ENCODE data around the gene WWP2. TPM values are rescaled to one million over a fixed set of nuclear protein-coding genes. Genes with fewer than 3 reads are reported as not detected.

Gene WWP2
- total and polyA plus RNA-seq, 4 donors: 26.1 to 86.6 (median 43.4) TPM

DNA sequence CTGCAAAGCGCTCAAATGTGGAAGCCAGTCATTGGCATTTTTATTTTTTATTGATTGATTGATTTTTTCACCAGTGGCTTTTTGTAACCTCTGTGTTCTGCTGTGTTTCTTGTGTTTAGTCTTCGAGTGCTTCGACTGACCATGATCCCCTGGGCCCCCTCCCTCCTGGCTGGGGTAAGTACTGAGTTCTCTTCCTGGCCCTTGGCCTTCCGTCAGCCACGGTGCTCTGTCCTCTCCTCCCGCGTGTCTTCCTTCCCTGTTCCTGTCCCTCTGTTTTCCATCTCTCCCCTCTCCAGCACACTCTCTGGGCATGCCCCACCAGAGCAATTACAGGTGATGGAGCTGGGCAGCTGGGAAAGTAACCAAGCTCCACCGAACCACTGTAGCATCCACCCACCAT is 163.2 kb downstream of the WWP2 start:
- Histone ChIP-seq H3K4me3 (peak overlapping the region; percentile 14), H3K36me3 (ENCODE audit: control insufficient read depth in 4 of 4, insufficient read depth in 4 of 4, low read length in 4 of 4) (peaks cover 0 to 15% (median 0%) of the 10 kb centered on the region in 4 donors), H3K9ac (ENCODE audit: insufficient read depth in 1 of 2, low read length in 2 of 2) (peak overlapping the region; percentile 28 to 69), H3K27me3 (ENCODE audit: control insufficient read depth in 3 of 3, insufficient read depth in 3 of 3, low read length in 2 of 3) (no peaks in the 10 kb centered on the region), H3K4me1 (ENCODE audit: control insufficient read depth in 5 of 5, insufficient read depth in 5 of 5, low read length in 5 of 5) (peaks cover 0 to 21% (median 5%) of the 10 kb centered on the region in 5 donors), H3K27ac (ENCODE audit: low read depth in 1 of 2, low read length in 1 of 2) (peak overlapping the region; percentile 17 to 62), H3K9me3 (ENCODE audit: control insufficient read depth in 4 of 4, insufficient read depth in 3 of 4, low read length in 3 of 4) (no peaks in the 10 kb centered on the region)
- no peak for ATAC-seq (ENCODE audit: insufficient read depth, low FRiP score)
- no peak for TF ChIP-seq CTCF (IDR thresholded peaks at IDR 0.05; ENCODE audit: control extremely low read depth, extremely low read depth)
- 69 to 83% methylated on average over 8 of the region's 8 CpGs for WGBS, 2 donors
- DNase-seq: no peak

- Histone ChIP-seq H3K4me3 (no peak overlapping the region), H3K4me1 (ENCODE audit: control insufficient read depth in 5 of 5, insufficient read depth in 5 of 5, low read length in 5 of 5) (peaks cover 0 to 21% (median 5%) of the 10 kb centered on the region in 5 donors), H3K27me3 (ENCODE audit: control insufficient read depth in 3 of 3, insufficient read depth in 3 of 3, low read length in 2 of 3) (no peaks in the 10 kb centered on the region), H3K9ac (ENCODE audit: insufficient read depth in 1 of 2, low read length in 2 of 2) (no peak overlapping the region), H3K36me3 (ENCODE audit: control insufficient read depth in 4 of 4, insufficient read depth in 4 of 4, low read length in 4 of 4) (peaks cover 0 to 17% (median 0%) of the 10 kb centered on the region in 4 donors), H3K9me3 (ENCODE audit: control insufficient read depth in 4 of 4, insufficient read depth in 3 of 4, low read length in 3 of 4) (no peaks in the 10 kb centered on the region), H3K27ac (ENCODE audit: low read depth in 1 of 2, low read length in 1 of 2) (no peak overlapping the region)
- 87 to 88% methylated on average over 8 of the region's 8 CpGs for WGBS, 2 donors
- DNase-seq (no peak), ATAC-seq (ENCODE audit: insufficient read depth, low FRiP score) (no peak)
- no peak for TF ChIP-seq CTCF (IDR thresholded peaks at IDR 0.05; ENCODE audit: control extremely low read depth, extremely low read depth)
Observed at GRCh38 chr16:69926241-69926640, 164.1 kb downstream of the WWP2 start.

GRCh38 chr16:69927056-69927757 is 165.1 kb downstream of the WWP2 start:
- DNase-seq (peak; percentile 36 to 61 (median 40)), ATAC-seq (ENCODE audit: insufficient read depth, low FRiP score) (no peak)
- peak overlapping the region in 1 of 2 donors; percentile 37 for H3K9ac ChIP-seq (ENCODE audit: insufficient read depth in 1 of 2, low read length in 2 of 2)

More at GRCh38 chr16:69927056-69927757, 165.1 kb downstream of the WWP2 start:
- Histone ChIP-seq H3K36me3 (ENCODE audit: control insufficient read depth in 4 of 4, insufficient read depth in 4 of 4, low read length in 4 of 4) (peaks cover 0 to 25% (median 0%) of the 10 kb centered on the region in 4 donors), H3K4me3 (no peak overlapping the region), H3K27ac (ENCODE audit: low read depth in 1 of 2, low read length in 1 of 2) (no peak overlapping the region), H3K9me3 (ENCODE audit: control insufficient read depth in 4 of 4, insufficient read depth in 3 of 4, low read length in 3 of 4) (no peaks in the 10 kb centered on the region), H3K27me3 (ENCODE audit: control insufficient read depth in 3 of 3, insufficient read depth in 3 of 3, low read length in 2 of 3) (no peaks in the 10 kb centered on the region), H3K4me1 (ENCODE audit: control insufficient read depth in 5 of 5, insufficient read depth in 5 of 5, low read length in 5 of 5) (peaks cover 0 to 21% (median 5%) of the 10 kb centered on the region in 5 donors)
- no peak for TF ChIP-seq CTCF (IDR thresholded peaks at IDR 0.05; ENCODE audit: control extremely low read depth, extremely low read depth)
- WGBS, 2 donors: 73% methylated on average over 17 of the region's 17 CpGs
